Activated CD8-positive, alpha-beta T cell treated with anti-CD3 and anti-CD28 coated beads, Interleukin-2, amount 10 ng/mL, durations not matched to agents 7 days and 5 days (primary cell): ENCODE data around the gene RHEB. TPM values are rescaled to one million over a fixed set of nuclear protein-coding genes. Genes with fewer than 3 reads are reported as not detected.
"Not testable (repeated sequence)": the region's sequence is repeated elsewhere in the genome, so short reads cannot be mapped to it uniquely, and the experiment has no call there.

ENCODE experiments used
- ATAC-seq: fragments of 150-1000 bp; cut with Tn5 transposase; one replicate; pipeline ENCODE4 v1.10.0; 2021; ENCODE audit warnings: moderate library complexity
- CTCF ChIA-PET: fragments of 350-600 bp; sonication (Branson Sonifier 250); formaldehyde crosslinking; loops from one replicate; lab custom pipeline; 2021; ENCODE audit warnings: antibody characterized with exemption; lab: Charles Lee
- POLR2A ChIA-PET: fragments of 350-600 bp; sonication (Branson Sonifier 250); formaldehyde crosslinking; loops from one replicate; lab custom pipeline; 2021; ENCODE audit warnings: antibody characterized with exemption; lab: Charles Lee
- DNase-seq: peaks from one replicate; pipeline ENCODE4 v3.0.0-alpha.2; 2020
- H3K27ac Mint-ChIP-seq: one replicate; pipeline ENCODE4 v1.8.0; 2021; ENCODE audit warnings: mild to moderate bottlenecking, mixed read lengths
- H3K27me3 Mint-ChIP-seq: one replicate; pipeline ENCODE4 v1.8.0; 2021; ENCODE audit warnings: low read depth, mixed read lengths
- H3K36me3 Mint-ChIP-seq: one replicate; pipeline ENCODE4 v1.8.0; 2021; ENCODE audit warnings: low read depth, mixed read lengths
- H3K4me1 Mint-ChIP-seq: one replicate; pipeline ENCODE4 v1.8.0; 2021; ENCODE audit warnings: low read depth, mixed read lengths
- H3K4me3 Mint-ChIP-seq: one replicate; pipeline ENCODE4 v1.8.0; 2021; ENCODE audit warnings: mild to moderate bottlenecking, mixed read lengths
- H3K9me3 Mint-ChIP-seq: one replicate; pipeline ENCODE4 v1.8.0; 2022; ENCODE audit warnings: mixed read lengths; ENCODE audit not compliant: insufficient read depth
- total RNA-seq, 2 experiments: library from RNA; stranded (reverse); gene quantifications; one replicate each; pipeline ENCODE4 v1.2.3, GENCODE V29; 2021

Gene RHEB
- total RNA-seq, 2 experiments from 2014 or later: 81.1 to 90.3 TPM

DNA sequence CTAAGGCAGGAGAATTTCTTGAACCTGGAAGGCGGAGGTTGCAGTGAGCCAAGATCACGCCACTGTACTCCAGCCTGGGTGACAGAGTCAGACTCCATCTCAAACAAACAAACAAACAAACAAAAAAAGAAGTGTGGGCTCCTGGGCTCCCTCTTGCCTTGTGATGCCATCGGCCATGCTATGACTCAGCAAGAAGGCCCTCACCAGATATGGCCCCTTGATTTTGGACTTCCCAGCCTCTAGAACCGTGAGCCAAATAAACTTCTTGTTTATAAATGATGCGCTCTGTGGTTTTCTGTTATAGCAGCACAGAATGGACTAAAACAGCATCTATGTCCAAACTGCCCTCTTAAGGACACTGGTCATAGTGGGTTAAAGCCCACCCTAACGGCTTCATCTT, 29.9 kb upstream of the RHEB start:
- H3K27me3 Mint-ChIP-seq: peaks cover 26% of the 10 kb centered on the region
- no peak overlapping the region for H3K4me3 Mint-ChIP-seq
- ATAC-seq (no peak), DNase-seq (no peak)
- ChIA-PET CTCF (no interaction called here), POLR2A (no interaction called here)
- H3K36me3 Mint-ChIP-seq: no peaks in the 10 kb centered on the region
- H3K27ac Mint-ChIP-seq: no peak overlapping the region
- H3K4me1 Mint-ChIP-seq: peaks cover 3% of the 10 kb centered on the region
- no peaks in the 10 kb centered on the region for H3K9me3 Mint-ChIP-seq

- H3K4me1 Mint-ChIP-seq: peaks cover 3% of the 10 kb centered on the region
- H3K27ac Mint-ChIP-seq: no peak overlapping the region
- CTCF ChIA-PET: no interaction called here
- H3K36me3 Mint-ChIP-seq: no peaks in the 10 kb centered on the region
- no peaks in the 10 kb centered on the region for H3K9me3 Mint-ChIP-seq
- ATAC-seq (no peak), DNase-seq (no peak)
- H3K4me3 Mint-ChIP-seq: no peak overlapping the region
- H3K27me3 Mint-ChIP-seq: peaks cover 30% of the 10 kb centered on the region
- POLR2A ChIA-PET: no interaction called here
These were observed 29.4 kb upstream of the RHEB start for GRCh38 chr7:151549083-151549482.

GRCh38 chr7:151544183-151544582, 24.5 kb upstream of the RHEB start:
- Mint-ChIP-seq H3K36me3 (no peaks in the 10 kb centered on the region), H3K4me3 (no peak overlapping the region), H3K27ac (no peak overlapping the region), H3K9me3 (no peaks in the 10 kb centered on the region), H3K4me1 (peaks cover 3% of the 10 kb centered on the region), H3K27me3 (peaks cover 26% of the 10 kb centered on the region)
- ChIA-PET POLR2A (no interaction called here), CTCF (no interaction called here)
- DNase-seq (no peak), ATAC-seq (no peak)

- no peaks in the 10 kb centered on the region for H3K9me3 Mint-ChIP-seq
- H3K27me3 Mint-ChIP-seq: peaks cover 29% of the 10 kb centered on the region
- no peak overlapping the region for H3K4me3 Mint-ChIP-seq
- H3K27ac Mint-ChIP-seq: no peak overlapping the region
- ChIA-PET CTCF (no interaction called here), POLR2A (interaction anchor here (0.6 kb wide), 1 partner anchor 24 kb away, joined by 3 read pairs; no protein-coding TSS in a partner anchor)
- peaks cover 1% of the 10 kb centered on the region for H3K4me1 Mint-ChIP-seq
- DNase-seq (no peak), ATAC-seq (no peak)
- no peaks in the 10 kb centered on the region for H3K36me3 Mint-ChIP-seq
These were observed 23.0 kb upstream of the RHEB start for GRCh38 chr7:151542606-151543130.

DNA sequence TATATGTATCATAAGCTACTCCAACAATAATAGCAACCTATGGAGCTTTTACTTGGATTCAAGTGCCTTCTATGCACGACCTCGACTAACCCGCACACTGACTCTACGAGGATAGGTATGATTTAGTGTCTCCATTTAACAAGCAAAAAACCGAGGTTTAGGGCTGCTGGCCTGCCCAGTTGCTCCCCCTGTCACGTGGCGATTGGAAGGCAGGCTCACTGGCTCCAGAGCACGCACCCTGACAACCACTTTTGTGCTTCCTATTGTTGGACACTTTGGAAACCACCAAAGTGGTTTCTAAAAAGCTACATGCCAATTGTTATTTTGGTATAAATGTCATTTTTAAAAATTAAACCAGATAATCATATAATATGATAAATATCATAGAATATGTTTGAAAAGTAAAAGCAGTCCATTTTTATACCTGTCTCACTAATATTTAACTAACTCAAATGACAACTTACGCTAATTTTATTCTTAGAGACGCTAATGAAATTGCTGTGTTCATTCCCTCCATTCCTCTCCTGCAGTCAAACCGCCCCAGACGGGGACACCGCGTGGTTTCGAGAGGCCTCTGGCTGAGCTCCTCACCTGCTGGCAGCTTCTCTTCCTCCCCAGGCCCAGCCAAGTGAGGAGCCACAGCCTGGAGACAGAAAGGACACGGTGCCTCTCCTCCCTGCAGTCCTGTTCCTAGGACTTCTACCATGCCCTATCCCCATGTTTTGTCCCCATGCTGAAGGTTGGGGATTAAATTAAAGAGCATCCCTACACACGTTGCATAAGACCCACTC, 22.2 kb upstream of the RHEB start:
- no peak overlapping the region for H3K27ac Mint-ChIP-seq
- CTCF ChIA-PET: no interaction called here
- no peak overlapping the region for H3K4me3 Mint-ChIP-seq
- H3K9me3 Mint-ChIP-seq: no peaks in the 10 kb centered on the region
- no peak for DNase-seq
- no peaks in the 10 kb centered on the region for H3K36me3 Mint-ChIP-seq
- no peak for ATAC-seq
- H3K27me3 Mint-ChIP-seq: peaks cover 32% of the 10 kb centered on the region
- peaks cover 1% of the 10 kb centered on the region for H3K4me1 Mint-ChIP-seq
- POLR2A ChIA-PET: no interaction called here

DNA sequence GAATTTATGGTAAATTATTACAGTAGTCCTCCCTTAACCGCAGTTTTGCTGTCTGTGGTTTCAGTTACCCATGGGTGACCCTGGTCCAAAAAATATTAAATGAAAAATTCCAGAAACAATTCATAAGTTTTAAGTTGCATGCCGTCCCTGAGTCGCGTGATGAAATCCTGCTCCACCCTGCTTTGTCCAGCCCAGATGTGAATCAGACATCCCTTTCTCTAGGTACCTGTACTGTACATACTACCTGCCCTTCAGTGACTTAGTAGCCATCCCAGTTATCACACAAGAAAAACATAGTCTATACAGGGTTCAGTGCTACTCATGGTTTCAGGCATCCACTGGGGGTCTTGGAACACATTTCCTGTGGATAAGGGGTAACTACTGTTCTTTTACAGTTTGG, 20.5 kb upstream of the RHEB start:
- H3K27me3 Mint-ChIP-seq: peaks cover 26% of the 10 kb centered on the region
- no peaks in the 10 kb centered on the region for H3K36me3 Mint-ChIP-seq
- ATAC-seq (no peak), DNase-seq (no peak)
- CTCF ChIA-PET: no interaction called here
- no peak overlapping the region for H3K27ac Mint-ChIP-seq
- POLR2A ChIA-PET: no interaction called here
- H3K4me1 Mint-ChIP-seq: peaks cover 1% of the 10 kb centered on the region
- H3K4me3 Mint-ChIP-seq: no peak overlapping the region
- H3K9me3 Mint-ChIP-seq: no peaks in the 10 kb centered on the region

- peaks cover 1% of the 10 kb centered on the region for H3K4me1 Mint-ChIP-seq
- H3K9me3 Mint-ChIP-seq: no peaks in the 10 kb centered on the region
- ChIA-PET CTCF (interaction anchor here (0.8 to 1.6 kb wide), 6 partner anchors 13 to 244 kb away, joined by 3 to 5 read pairs (median 4); partner anchors contain the start of gene RHEB), POLR2A (interaction anchor here (0.6 kb wide), 2 partner anchors 300 to 1058 kb away, joined by 4 to 5 read pairs; no protein-coding TSS in a partner anchor)
- ATAC-seq (peak; percentile 27), DNase-seq (no peak)
- H3K4me3 Mint-ChIP-seq: no peak overlapping the region
- H3K27ac Mint-ChIP-seq: no peak overlapping the region
- no peaks in the 10 kb centered on the region for H3K36me3 Mint-ChIP-seq
- peaks cover 23% of the 10 kb centered on the region for H3K27me3 Mint-ChIP-seq
These were observed 19.5 kb upstream of the RHEB start for GRCh38 chr7:151539088-151539671.

GRCh38 chr7:151537818-151538561, 18.3 kb upstream of the RHEB start:
- ChIA-PET CTCF (interaction anchor here (0.8 to 1.6 kb wide), 7 partner anchors 14 to 245 kb away, joined by 3 to 5 read pairs (median 4); partner anchors contain the start of gene RHEB), POLR2A (interaction anchor here (0.6 to 0.9 kb wide), 2 partner anchors 17 to 301 kb away, joined by 3 to 4 read pairs; no protein-coding TSS in a partner anchor)
- H3K9me3 Mint-ChIP-seq: no peaks in the 10 kb centered on the region
- H3K4me3 Mint-ChIP-seq: no peak overlapping the region
- no peaks in the 10 kb centered on the region for H3K36me3 Mint-ChIP-seq
- ATAC-seq: no peak
- peaks cover 1% of the 10 kb centered on the region for H3K4me1 Mint-ChIP-seq
- no peak overlapping the region for H3K27ac Mint-ChIP-seq
- H3K27me3 Mint-ChIP-seq: peaks cover 24% of the 10 kb centered on the region
- no peak for DNase-seq

GRCh38 chr7:151536178-151536577, 16.5 kb upstream of the RHEB start:
- ATAC-seq, CTCF ChIA-PET: not testable (repeated sequence)
- H3K27me3 Mint-ChIP-seq: peaks cover 22% of the 10 kb centered on the region

DNA sequence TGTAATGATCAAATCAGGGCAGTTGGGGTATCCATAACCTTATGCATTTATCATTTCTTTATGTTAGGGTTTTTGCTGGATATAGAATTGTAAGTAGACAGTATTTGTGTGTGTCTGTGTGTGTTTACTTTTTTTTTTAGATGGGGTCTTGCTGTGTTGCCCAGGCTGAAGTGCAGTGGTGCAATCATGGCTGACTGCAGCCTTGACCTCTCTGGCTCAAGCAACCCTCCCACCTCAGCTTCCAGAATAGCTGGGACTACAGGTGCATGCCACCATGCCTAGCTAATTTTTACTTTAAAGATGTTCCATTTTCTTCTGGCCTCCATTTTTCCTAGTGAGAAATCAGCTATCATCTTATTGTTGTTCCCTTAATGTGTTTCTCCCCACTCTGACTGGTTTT, 10.1 kb upstream of the RHEB start:
- DNase-seq: no peak
- Mint-ChIP-seq H3K27ac (no peak overlapping the region), H3K27me3 (peaks cover 11% of the 10 kb centered on the region), H3K4me1 (no peaks in the 10 kb centered on the region), H3K36me3 (peaks cover 8% of the 10 kb centered on the region), H3K4me3 (no peak overlapping the region), H3K9me3 (peaks cover 20% of the 10 kb centered on the region)
- no peak for ATAC-seq
- CTCF ChIA-PET: no interaction called here
- POLR2A ChIA-PET: no interaction called here

More at GRCh38 chr7:151536178-151536577, 16.5 kb upstream of the RHEB start:
- H3K4me1 Mint-ChIP-seq, H3K27ac Mint-ChIP-seq, H3K9me3 Mint-ChIP-seq, H3K4me3 Mint-ChIP-seq, DNase-seq, H3K36me3 Mint-ChIP-seq, POLR2A ChIA-PET: not testable (repeated sequence)

- Mint-ChIP-seq H3K27me3 (peaks cover 10% of the 10 kb centered on the region), H3K4me1 (peaks cover 6% of the 10 kb centered on the region), H3K27ac (no peak overlapping the region), H3K36me3 (peaks cover 1% of the 10 kb centered on the region), H3K9me3 (peaks cover 4% of the 10 kb centered on the region), H3K4me3 (no peak overlapping the region)
- POLR2A ChIA-PET: no interaction called here
- DNase-seq (no peak), ATAC-seq (no peak)
- CTCF ChIA-PET: no interaction called here
These were observed 5.2 kb upstream of the RHEB start for GRCh38 chr7:151524845-151525244.
